Stomach smooth muscle (tissue), 2 donors: ENCODE measurements around the gene LMLN.
"Not testable (repeated sequence)": the region's sequence is repeated elsewhere in the genome, so short reads cannot be mapped to it uniquely, and the experiment has no call there.

ENCODE experiments used
- H3K27ac ChIP-seq: one replicate; pipeline ENCODE4 v1.7.0; 2013; ENCODE audit warnings: mild to moderate bottlenecking, low read length, inconsistent platforms
- H3K27me3 ChIP-seq, 2 donors: one replicate each; pipeline ENCODE4 v1.7.0; 2013; ENCODE audit warnings: low read length in 2 of 2; ENCODE audit not compliant: insufficient read depth in 2 of 2, control insufficient read depth in 1 of 2
- H3K36me3 ChIP-seq, 2 donors: one replicate each; pipeline ENCODE4 v1.7.0; 2013; ENCODE audit warnings: low read length in 2 of 2; ENCODE audit not compliant: control insufficient read depth in 2 of 2, insufficient read depth in 2 of 2
- H3K4me1 ChIP-seq: one replicate; pipeline ENCODE4 v1.7.0; 2013; ENCODE audit warnings: low read length; ENCODE audit not compliant: control insufficient read depth, insufficient read depth
- H3K4me3 ChIP-seq, 2 donors: one replicate each; pipeline ENCODE4 v1.7.0; 2013; ENCODE audit warnings: low read length in 2 of 2
- H3K9ac ChIP-seq, 2 donors: one replicate each; pipeline ENCODE4 v1.7.0; 2013; ENCODE audit warnings: low read length in 2 of 2, mild to moderate bottlenecking in 1 of 2
- H3K9me3 ChIP-seq, 2 donors: one replicate each; pipeline ENCODE4 v1.7.0; 2013; ENCODE audit warnings: low read length in 2 of 2; ENCODE audit not compliant: control insufficient read depth in 2 of 2
- donor health status: healthy.
- donor health status: Pancreatic carcinoma.

Gene LMLN

GRCh38 chr3:197957790-197958133 lies 2.3 kb upstream of the LMLN start:
- Histone ChIP-seq H3K9me3 (no peaks in the 10 kb centered on the region), H3K27ac (peak overlapping the region; percentile 46), H3K27me3 (no peaks in the 10 kb centered on the region), H3K4me3 (no peak overlapping the region), H3K36me3 (peaks cover 31 to 35% of the 10 kb centered on the region in 2 donors), H3K9ac (no peak overlapping the region), H3K4me1 (peaks cover 24% of the 10 kb centered on the region)

- peaks cover 27 to 29% of the 10 kb centered on the region in 2 donors for H3K36me3 ChIP-seq
- no peaks in the 10 kb centered on the region for H3K9me3 ChIP-seq
- peaks cover 18% of the 10 kb centered on the region for H3K4me1 ChIP-seq
- no peak overlapping the region for H3K9ac ChIP-seq
- H3K27me3 ChIP-seq = no peaks in the 10 kb centered on the region
- H3K4me3 ChIP-seq = no peak overlapping the region
- peak overlapping the region; percentile 46 for H3K27ac ChIP-seq
Observed at GRCh38 chr3:197958346-197958745, 1.7 kb upstream of the LMLN start.

GRCh38 chr3:197958848-197959247 lies 1.2 kb upstream of the LMLN start:
- Histone ChIP-seq H3K36me3 (peaks cover 23 to 24% of the 10 kb centered on the region in 2 donors), H3K4me1 (peaks cover 16% of the 10 kb centered on the region)
- H3K9me3 ChIP-seq, H3K27me3 ChIP-seq, H3K4me3 ChIP-seq, H3K27ac ChIP-seq, H3K9ac ChIP-seq: not testable (repeated sequence)

GRCh38 chr3:197959500-197959890 lies 522 bp upstream of the LMLN start:
- H3K9ac ChIP-seq = peak overlapping the region; percentile 54 to 72
- no peaks in the 10 kb centered on the region for H3K27me3 ChIP-seq
- peak overlapping the region; percentile 66 for H3K27ac ChIP-seq
- no peaks in the 10 kb centered on the region for H3K9me3 ChIP-seq
- peaks cover 14% of the 10 kb centered on the region for H3K4me1 ChIP-seq
- H3K36me3 ChIP-seq = peaks cover 17 to 18% of the 10 kb centered on the region in 2 donors
- H3K4me3 ChIP-seq = peak overlapping the region; percentile 75 to 98

- Histone ChIP-seq H3K27me3 (no peaks in the 10 kb centered on the region), H3K4me3 (peak overlapping the region; percentile 78 to 98), H3K36me3 (peaks cover 4 to 6% of the 10 kb centered on the region in 2 donors), H3K9ac (peak overlapping the region; percentile 80 to 93), H3K4me1 (peaks cover 14% of the 10 kb centered on the region), H3K27ac (peak overlapping the region; percentile 66), H3K9me3 (no peaks in the 10 kb centered on the region)
Observed at GRCh38 chr3:197960694-197961581, 921 bp downstream of the LMLN start.

- Histone ChIP-seq H3K9me3 (no peaks in the 10 kb centered on the region), H3K27ac (no peak overlapping the region), H3K4me3 (no peak overlapping the region), H3K27me3 (no peaks in the 10 kb centered on the region), H3K9ac (no peak overlapping the region), H3K4me1 (peaks cover 14% of the 10 kb centered on the region), H3K36me3 (peaks cover 0 to 5% of the 10 kb centered on the region in 2 donors)
Observed at GRCh38 chr3:197961582-197961945, 1.5 kb downstream of the LMLN start.

GRCh38 chr3:197963019-197963637 lies 3.1 kb downstream of the LMLN start:
- H3K27me3 ChIP-seq = no peaks in the 10 kb centered on the region
- no peaks in the 10 kb centered on the region for H3K36me3 ChIP-seq
- peaks cover 14% of the 10 kb centered on the region for H3K4me1 ChIP-seq
- H3K9ac ChIP-seq = no peak overlapping the region
- no peak overlapping the region for H3K27ac ChIP-seq
- H3K4me3 ChIP-seq = no peak overlapping the region
- no peaks in the 10 kb centered on the region for H3K9me3 ChIP-seq

- not testable (repeated sequence) for H3K27ac ChIP-seq, H3K36me3 ChIP-seq, H3K4me1 ChIP-seq, H3K4me3 ChIP-seq, H3K9me3 ChIP-seq, H3K27me3 ChIP-seq, H3K9ac ChIP-seq
Observed at GRCh38 chr3:197967337-197967989, 7.4 kb downstream of the LMLN start.

GRCh38 chr3:197970588-197970987 lies 10.6 kb downstream of the LMLN start:
- no peak overlapping the region for H3K9ac ChIP-seq
- peaks cover 0 to 2% of the 10 kb centered on the region in 2 donors for H3K9me3 ChIP-seq
- no peak overlapping the region for H3K27ac ChIP-seq
- H3K4me1 ChIP-seq = no peaks in the 10 kb centered on the region
- no peaks in the 10 kb centered on the region for H3K27me3 ChIP-seq
- peaks cover 0 to 4% of the 10 kb centered on the region in 2 donors for H3K36me3 ChIP-seq
- no peak overlapping the region for H3K4me3 ChIP-seq

GRCh38 chr3:197974016-197974415 lies 14.0 kb downstream of the LMLN start:
- Histone ChIP-seq H3K27ac (no peak overlapping the region), H3K4me3 (no peak overlapping the region), H3K9ac (no peak overlapping the region), H3K4me1 (no peaks in the 10 kb centered on the region), H3K9me3 (peaks cover 0 to 2% of the 10 kb centered on the region in 2 donors), H3K36me3 (peaks cover 4% of the 10 kb centered on the region in 2 donors), H3K27me3 (no peaks in the 10 kb centered on the region)
